NCI-H748 (cell line): ENCODE measurements around the gene LAPTM4A.

Experiments used
- DNase-seq: peaks from one replicate; lab custom pipeline; 2025; ENCODE audit not compliant: unreplicated experiment; lab: John Stamatoyannopoulos, UW

The LAPTM4A gene

GRCh38 chr2:20077411-20077940 is 26.0 kb upstream of the LAPTM4A start:
- no peak for DNase-seq

- DNase-seq, result no peak
These were observed 25.3 kb upstream of the LAPTM4A start for GRCh38 chr2:20076757-20077156.

- no peak for DNase-seq
These were observed 23.5 kb upstream of the LAPTM4A start for GRCh38 chr2:20074901-20075300.

GRCh38 chr2:20074046-20074648 is 22.7 kb upstream of the LAPTM4A start:
- peak; percentile 77 for DNase-seq

GRCh38 chr2:20073460-20073859 is 22.0 kb upstream of the LAPTM4A start:
- no peak for DNase-seq

- no peak for DNase-seq
These were observed 21.2 kb upstream of the LAPTM4A start for GRCh38 chr2:20072436-20073158.

- no peak for DNase-seq
These were observed 20.3 kb upstream of the LAPTM4A start for GRCh38 chr2:20071397-20072383.

- DNase-seq, result no peak
These were observed 18.3 kb upstream of the LAPTM4A start for GRCh38 chr2:20069756-20070155.

- DNase-seq, result no peak
These were observed 16.7 kb upstream of the LAPTM4A start for GRCh38 chr2:20067992-20068584.

GRCh38 chr2:20065885-20066602 is 14.6 kb upstream of the LAPTM4A start:
- peak; percentile 81 for DNase-seq

- no peak for DNase-seq
These were observed 13.4 kb upstream of the LAPTM4A start for GRCh38 chr2:20064841-20065240.

GRCh38 chr2:20064421-20064820 is 13.0 kb upstream of the LAPTM4A start:
- DNase-seq, result no peak

- DNase-seq, result no peak
These were observed 11.5 kb upstream of the LAPTM4A start for GRCh38 chr2:20062615-20063545.

GRCh38 chr2:20061940-20062339 is 10.5 kb upstream of the LAPTM4A start:
- DNase-seq, result no peak

- DNase-seq, result no peak
These were observed 10.0 kb upstream of the LAPTM4A start for GRCh38 chr2:20061476-20061875.

- no peak for DNase-seq
These were observed 8.7 kb upstream of the LAPTM4A start for GRCh38 chr2:20060106-20060505.

GRCh38 chr2:20057268-20057667 is 5.8 kb upstream of the LAPTM4A start:
- DNase-seq, result no peak

- DNase-seq, result no peak
These were observed 3.5 kb upstream of the LAPTM4A start for GRCh38 chr2:20054931-20055330.

- DNase-seq, result no peak
These were observed 2.7 kb upstream of the LAPTM4A start for GRCh38 chr2:20054119-20054518.
